Suppressor macrophage (primary cell): ENCODE results near the gene FREM3.

ENCODE experiments used
- DNase-seq, 4 experiments: peaks; one replicate each; pipeline ENCODE4 v3.0.0-alpha.2; 2020 to 2022

Gene FREM3

GRCh38 chr4:143667461-143667860, 33.0 kb downstream of the FREM3 start:
- DNase-seq: peak in 1 of 4 experiments; percentile 5

GRCh38 chr4:143658336-143658735, 42.1 kb downstream of the FREM3 start:
- DNase-seq: no peak

- DNase-seq: no peak
These were observed 45.9 kb downstream of the FREM3 start for GRCh38 chr4:143654571-143654970.

DNA sequence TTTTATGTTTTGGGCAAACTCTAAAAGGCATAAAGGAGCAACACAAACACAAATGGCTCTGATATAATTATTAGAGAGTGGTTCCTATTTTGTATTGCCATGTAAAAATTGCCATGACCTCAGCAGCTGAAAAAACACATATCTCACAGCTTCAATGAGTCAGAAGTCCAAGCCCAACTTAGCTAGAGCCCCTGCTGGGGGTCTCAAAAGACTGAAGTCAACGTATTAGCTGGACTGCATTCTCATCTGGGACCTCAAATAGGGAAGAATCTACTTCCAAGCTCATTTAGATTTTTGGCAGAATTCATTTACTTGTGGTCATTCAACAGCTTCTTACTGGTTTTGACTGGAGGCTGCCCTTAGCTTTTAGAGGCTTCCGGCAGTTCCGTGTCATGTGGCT, 47.4 kb downstream of the FREM3 start:
- DNase-seq: no peak

DNA sequence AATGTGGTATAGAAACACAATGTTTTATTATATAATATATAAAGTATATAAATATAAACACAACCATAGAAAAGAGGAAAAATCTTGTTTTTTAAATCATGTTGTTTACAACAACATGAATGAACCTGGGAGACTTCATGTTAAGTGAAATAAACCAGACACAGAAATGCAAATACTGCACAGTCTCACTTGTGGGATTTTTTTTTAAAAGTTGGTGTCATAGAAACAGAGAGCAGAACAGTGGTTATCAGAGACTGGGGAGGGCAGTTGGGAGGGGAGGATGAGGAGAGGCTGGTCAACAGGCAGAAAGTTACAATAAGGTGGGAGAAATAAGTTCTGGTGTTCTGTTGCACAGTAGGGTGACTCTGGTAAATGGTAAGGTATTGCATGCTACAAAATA, 57.1 kb downstream of the FREM3 start:
- no peak for DNase-seq

GRCh38 chr4:143642611-143643010, 57.9 kb downstream of the FREM3 start:
- DNase-seq: no peak

DNA sequence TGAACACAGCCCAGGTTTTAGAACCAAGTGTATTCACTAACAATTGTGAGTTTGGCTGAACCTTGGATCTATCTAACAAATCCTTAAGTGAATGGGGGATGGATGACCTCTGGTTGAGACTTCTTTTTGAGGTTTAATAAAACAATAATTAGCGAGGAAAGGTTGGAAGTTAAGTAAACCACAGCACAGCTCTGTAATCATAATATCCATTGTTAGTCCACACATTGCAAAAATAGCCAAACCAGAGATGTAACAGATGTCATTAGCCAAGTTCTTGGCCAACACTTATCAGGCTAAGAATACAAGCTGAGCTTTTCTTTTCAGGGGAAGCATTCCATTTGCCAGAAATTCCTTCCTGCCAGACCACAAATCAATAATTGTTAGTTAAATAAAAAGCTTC, 59.1 kb downstream of the FREM3 start:
- no peak for DNase-seq

GRCh38 chr4:143634763-143635162, 65.7 kb downstream of the FREM3 start:
- no peak for DNase-seq

GRCh38 chr4:143633833-143634232, 66.6 kb downstream of the FREM3 start:
- no peak for DNase-seq

DNA sequence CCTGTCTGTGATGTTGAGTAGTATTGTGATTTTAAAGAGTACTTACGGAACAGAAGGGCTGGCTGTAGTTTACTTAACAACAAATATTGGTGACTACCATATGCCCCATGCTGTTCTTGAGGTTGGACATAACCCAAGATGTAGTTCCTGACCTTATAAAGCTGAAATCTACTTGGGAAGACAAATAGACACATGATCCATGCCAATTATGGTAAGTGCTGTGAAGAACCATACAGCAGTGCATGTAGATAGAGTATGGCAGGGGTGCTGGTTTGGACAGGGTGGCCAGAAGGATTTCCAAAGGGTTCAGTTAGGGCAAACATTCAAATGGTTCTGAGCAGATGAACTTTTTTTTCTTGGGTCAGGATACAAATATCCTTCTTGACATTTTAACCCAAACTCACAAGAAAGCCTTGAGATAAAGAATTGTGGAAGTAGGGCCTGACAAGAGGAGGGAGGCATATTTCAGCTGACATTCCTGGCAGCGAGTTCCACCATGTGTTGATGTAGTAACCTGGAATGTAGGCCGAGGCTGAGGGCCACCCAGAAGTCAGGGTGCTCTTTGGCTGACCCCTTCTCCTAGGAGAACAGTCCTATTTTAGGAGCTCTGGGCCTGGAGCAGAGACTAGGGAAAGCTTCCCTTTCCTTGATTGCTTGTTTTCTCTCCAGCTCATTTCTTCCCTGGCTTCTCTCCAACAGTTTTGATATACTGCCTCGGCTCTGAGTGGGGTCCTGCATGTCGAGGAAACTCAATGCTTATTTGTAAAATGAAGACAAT, 74.2 kb downstream of the FREM3 start:
- DNase-seq: no peak

GRCh38 chr4:143625632-143626031, 74.8 kb downstream of the FREM3 start:
- DNase-seq: no peak

DNA sequence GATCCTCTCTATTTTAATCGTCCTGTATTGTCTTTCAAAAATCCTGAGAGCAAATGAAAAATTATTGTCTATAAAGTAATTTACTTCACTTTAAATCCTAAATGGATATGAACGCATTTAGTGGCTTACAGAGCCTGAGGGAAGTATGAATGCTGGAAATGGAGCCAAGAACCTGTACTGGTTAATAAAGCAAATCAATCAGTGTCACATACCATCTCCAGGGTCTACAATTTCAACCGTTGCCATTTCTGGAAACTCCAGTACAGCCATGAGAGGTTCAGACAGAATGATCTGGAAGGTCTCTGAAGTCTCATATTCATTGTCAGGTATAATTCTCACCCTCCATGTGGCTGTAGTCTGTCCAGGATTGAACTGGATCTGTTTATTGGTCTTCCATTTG, 76.6 kb downstream of the FREM3 start:
- DNase-seq: no peak

DNA sequence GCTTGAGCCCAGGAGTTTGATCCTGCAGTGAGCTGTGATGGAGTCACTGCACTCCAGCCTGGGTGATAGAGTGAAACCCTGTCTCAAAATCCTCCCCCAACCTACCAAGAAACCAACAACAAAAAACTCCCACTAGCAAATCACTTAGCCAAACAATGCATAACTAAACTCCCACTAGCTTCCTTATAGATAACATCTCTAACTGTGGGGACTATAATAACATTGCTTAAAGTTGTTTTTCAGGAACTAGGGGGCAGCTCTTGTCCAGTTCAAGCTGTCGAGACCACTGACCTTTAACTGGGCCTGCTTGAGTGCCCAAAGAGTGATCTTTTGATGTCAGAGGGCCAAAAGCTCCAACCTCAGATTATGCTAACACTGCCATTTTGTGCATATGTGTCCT, 81.7 kb downstream of the FREM3 start:
- no peak for DNase-seq

DNA sequence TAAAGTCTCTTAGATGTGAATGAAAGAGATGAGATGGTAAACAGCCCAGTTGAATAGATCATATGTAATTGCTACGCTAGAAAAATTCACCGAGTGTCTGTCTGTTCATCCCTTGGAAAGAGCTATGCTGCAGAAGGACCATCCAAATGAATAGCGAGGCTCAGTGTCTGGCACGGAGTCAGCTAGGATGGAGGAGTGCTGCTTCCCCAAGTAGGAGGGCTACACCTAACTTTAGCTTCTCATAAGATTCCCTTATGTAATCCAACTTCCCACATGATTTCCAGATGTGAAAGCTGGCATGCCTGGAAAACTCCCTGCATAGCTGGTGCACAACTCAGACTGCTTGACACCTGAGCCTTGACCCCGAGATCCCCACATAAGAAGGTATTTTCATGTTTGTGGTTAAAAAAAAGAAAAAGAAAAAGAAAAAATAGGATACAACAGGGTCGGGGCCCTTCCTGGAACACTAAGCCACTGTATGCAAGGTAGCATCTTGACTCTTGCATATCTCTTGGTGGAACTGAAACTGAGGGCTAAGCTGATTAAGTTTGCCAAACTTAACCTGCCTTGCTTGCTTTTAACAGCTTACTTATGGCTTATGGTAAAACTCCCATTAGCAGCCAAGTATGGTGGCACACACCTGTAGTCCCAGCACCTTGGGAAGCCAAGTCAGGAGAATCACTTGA, 82.3 kb downstream of the FREM3 start:
- DNase-seq: no peak

DNA sequence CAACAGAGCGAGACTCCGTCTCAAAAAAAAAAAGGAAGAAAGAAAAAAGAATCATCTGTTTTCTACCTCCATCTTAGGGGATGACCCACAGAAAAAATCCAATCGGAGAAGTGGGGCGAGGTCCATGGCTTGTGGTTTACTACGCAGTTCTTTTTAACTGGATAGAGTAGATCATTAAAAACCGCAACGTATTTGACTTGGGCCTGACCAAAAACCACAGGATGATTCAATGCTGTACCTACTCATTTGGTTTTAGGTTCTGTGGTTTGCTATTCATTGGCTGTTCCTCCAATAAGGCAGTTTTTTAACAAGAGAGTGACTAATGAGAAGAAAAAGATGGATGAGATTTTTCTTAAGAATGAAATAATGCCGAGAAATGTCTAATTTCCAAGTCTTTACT, 83.7 kb downstream of the FREM3 start:
- DNase-seq: no peak

GRCh38 chr4:143609492-143609891, 91.0 kb downstream of the FREM3 start:
- no peak for DNase-seq

DNA sequence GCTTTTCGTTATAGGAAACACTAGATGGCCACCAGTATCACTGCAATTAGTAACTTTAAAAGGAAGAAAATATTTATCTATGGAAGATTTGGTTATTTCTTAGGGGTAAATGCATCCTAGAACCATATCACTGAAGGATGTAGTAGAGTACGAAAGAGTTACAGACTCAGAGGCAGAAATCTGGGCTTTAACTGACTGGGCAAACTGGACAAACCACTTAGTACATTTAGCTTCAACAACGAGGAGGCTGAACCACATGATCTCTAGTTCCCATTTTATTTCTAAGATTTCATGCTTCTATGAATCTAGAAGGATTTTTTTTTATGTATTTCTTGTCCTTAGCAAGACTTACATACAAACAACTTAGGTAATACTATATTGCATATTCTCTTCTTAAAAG, 94.0 kb downstream of the FREM3 start:
- DNase-seq: no peak

DNA sequence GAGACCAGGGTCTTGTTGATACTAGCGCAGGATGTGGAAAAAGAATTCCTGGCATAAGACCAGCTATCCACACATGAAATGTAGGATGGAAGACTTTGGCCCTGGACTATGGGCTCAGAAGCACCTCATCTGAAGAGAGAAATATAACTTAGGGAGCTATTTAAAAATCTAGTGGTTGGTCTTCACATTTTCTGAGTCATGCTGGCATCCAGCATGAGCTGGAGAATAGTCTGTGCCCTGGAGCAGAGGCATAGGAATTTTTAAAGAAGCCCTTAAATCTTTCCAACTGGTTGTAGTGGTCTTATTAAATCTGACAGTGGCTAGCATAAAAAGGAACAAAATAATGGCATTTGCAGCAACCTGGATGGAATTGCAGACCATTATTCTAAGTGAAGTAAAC, 100.6 kb downstream of the FREM3 start:
- no peak for DNase-seq

DNA sequence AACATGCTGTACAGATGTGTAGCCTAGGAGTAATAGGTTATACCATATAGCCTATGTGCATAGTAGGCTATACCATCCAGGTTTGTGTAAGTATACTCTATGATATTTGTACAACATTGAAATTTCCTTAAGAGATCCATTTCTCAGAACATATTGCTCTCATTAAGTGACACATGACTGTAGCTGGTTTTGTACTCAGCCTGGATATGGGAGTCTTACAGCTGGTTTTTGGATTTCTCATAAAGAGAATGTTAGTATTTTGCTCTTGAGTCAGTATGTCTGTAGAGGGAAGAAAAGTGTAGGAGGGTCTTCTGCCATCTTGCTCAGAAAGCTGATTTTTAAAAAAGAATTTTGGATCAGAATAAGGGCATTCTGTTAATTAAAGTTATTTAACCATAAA, 101.7 kb downstream of the FREM3 start:
- DNase-seq: no peak

- DNase-seq: no peak
These were observed 103.2 kb downstream of the FREM3 start for GRCh38 chr4:143597276-143597675.

DNA sequence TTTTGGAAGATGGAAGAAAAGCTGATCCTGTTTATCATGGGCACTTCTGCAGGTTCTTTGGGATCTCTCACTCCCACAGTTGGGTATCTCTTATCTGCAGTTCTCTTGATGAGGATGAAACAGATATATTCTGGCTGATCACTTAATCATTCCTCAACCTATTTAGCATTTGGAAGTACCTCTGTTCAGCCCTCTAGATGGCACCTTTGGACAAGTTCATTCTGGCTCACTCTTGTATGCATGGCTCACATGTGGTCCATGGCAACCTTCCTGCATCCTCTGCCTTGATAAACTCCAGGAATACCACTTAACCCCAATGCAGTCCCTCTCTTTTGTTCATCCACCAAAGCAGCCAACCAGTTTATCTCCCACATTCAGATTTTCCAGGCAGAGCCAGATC, 112.8 kb downstream of the FREM3 start:
- DNase-seq: no peak

GRCh38 chr4:143586080-143586479, 114.4 kb downstream of the FREM3 start:
- no peak for DNase-seq

- no peak for DNase-seq
These were observed 114.9 kb downstream of the FREM3 start for GRCh38 chr4:143585548-143585947.

GRCh38 chr4:143581331-143581946, 119.0 kb downstream of the FREM3 start:
- DNase-seq: no peak
